C4-2B (cell line): ENCODE measurements around the gene FKBP5.

Source experiments
- ZFX ChIP-seq: fragments of 450-650 bp; IDR thresholded peaks from 2 replicates; pipeline ENCODE4 v1.6.1; 2017
- TF ChIP-seq, protein P1 (sequence below): fragments of 450-650 bp; conservative IDR thresholded peaks from 2 replicates; pipeline ENCODE4 v1.5.1; 2017; ENCODE audit warnings: mild to moderate bottlenecking

DNA sequence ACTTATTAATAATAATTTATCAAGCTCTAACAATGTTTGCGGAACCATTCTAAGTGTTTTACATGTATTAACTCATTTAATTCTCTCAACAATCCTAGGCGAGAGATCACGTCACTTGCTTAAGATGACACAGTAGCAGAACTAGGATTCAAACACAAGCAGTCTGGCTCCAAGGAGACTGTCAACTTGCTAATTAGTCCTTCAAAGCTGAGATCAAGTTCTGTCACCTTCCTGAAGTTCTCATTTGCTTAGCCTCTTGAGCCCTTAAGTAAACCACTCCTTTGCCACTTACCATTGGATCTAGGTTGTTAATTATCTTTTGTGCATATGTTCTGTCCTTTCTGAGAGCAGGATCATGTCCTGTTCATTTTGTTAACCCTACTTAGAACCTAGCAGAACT is 14.1 kb downstream of the FKBP5 start:
- TF ChIP-seq, protein P1, sequence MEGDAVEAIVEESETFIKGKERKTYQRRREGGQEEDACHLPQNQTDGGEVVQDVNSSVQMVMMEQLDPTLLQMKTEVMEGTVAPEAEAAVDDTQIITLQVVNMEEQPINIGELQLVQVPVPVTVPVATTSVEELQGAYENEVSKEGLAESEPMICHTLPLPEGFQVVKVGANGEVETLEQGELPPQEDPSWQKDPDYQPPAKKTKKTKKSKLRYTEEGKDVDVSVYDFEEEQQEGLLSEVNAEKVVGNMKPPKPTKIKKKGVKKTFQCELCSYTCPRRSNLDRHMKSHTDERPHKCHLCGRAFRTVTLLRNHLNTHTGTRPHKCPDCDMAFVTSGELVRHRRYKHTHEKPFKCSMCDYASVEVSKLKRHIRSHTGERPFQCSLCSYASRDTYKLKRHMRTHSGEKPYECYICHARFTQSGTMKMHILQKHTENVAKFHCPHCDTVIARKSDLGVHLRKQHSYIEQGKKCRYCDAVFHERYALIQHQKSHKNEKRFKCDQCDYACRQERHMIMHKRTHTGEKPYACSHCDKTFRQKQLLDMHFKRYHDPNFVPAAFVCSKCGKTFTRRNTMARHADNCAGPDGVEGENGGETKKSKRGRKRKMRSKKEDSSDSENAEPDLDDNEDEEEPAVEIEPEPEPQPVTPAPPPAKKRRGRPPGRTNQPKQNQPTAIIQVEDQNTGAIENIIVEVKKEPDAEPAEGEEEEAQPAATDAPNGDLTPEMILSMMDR: no peak
- TF ChIP-seq ZFX: no peak
